ENCODE data around the gene TAF15. TPM values are rescaled to one million over a fixed set of nuclear protein-coding genes. Genes with fewer than 3 reads are reported as not detected.

The TAF15 gene
- total and polyA plus RNA-seq, 2 of the 13 experiments (the other 11 are each of a cell fraction or from before 2014, with no cell fraction given): 25.2 to 26.5 TPM

DNA sequence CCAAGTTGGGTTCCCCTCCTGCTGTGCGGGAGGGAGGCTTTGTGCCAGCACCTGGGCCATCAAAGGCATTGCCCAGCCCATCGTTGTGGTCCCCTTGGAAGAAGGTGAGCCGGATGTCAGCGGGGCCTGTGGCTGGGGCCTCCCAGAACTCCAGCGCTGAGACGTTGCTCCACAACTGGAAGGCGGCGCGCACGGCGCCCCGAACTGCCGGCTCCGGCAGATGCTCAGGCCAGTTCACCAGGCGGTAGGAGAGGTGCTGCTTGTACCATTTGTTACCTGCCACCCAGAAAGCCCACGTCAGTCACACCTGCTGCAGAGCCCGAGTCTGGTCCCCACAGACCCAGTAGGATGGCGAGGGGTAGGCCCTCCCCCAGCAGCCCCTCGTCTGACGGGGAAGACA, 36.2 kb upstream of the TAF15 start (continued):
- TF ChIP-seq, protein P1, sequence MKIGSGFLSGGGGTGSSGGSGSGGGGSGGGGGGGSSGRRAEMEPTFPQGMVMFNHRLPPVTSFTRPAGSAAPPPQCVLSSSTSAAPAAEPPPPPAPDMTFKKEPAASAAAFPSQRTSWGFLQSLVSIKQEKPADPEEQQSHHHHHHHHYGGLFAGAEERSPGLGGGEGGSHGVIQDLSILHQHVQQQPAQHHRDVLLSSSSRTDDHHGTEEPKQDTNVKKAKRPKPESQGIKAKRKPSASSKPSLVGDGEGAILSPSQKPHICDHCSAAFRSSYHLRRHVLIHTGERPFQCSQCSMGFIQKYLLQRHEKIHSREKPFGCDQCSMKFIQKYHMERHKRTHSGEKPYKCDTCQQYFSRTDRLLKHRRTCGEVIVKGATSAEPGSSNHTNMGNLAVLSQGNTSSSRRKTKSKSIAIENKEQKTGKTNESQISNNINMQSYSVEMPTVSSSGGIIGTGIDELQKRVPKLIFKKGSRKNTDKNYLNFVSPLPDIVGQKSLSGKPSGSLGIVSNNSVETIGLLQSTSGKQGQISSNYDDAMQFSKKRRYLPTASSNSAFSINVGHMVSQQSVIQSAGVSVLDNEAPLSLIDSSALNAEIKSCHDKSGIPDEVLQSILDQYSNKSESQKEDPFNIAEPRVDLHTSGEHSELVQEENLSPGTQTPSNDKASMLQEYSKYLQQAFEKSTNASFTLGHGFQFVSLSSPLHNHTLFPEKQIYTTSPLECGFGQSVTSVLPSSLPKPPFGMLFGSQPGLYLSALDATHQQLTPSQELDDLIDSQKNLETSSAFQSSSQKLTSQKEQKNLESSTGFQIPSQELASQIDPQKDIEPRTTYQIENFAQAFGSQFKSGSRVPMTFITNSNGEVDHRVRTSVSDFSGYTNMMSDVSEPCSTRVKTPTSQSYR (CRISPR knock-in tag; IDR thresholded peaks at IDR 0.05; ENCODE audit: borderline replicate concordance): no peak
- TF ChIP-seq HOXD1 (CRISPR knock-in tag; IDR thresholded peaks at IDR 0.05) (no peak), ZNF564 (CRISPR knock-in tag; IDR thresholded peaks at IDR 0.05) (no peak)

DNA sequence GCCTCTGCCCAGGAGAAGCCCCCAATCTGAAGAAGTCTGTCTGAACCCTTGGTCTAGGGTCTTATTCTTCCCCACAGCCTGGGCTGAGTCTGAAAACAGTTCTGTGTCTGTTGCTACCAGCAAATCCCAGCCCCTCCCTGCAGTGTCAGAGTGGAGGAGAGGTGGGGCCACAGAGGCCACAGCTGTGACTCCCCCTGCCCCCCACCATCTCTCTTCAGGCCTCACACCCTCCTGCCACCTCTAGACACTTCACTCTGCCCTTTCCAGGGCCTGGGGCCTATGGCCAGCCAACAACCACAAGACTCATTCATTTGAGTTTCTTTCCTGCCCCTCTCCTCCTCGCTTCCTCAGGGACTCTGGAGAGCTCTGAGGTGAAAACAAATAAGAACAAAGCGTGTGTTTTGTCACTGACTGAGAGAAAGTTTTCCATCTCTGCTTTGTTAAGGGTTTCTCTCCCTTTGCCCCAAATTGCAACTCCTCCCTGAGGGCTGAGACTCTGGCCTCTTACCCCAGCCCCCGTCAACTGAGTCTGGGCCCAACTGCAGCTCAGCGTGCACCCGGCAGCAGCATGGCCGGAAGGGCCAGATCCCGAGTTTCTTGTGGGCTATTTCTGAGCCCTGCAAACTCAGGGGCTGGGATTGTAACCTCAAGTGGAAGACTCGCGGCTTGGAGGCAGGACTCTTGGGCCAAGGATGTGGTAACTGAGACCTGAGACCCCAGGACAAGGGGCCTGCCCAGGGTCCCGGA, 35.4 kb upstream of the TAF15 start:
- H3K4me2 ChIP-seq (ENCODE audit: low read depth, low read length): no peak overlapping the region
- FAIRE-seq: no peak
- BruUV-seq (replicated peaks): no TSS peak
- TF ChIP-seq KAT2B (IDR thresholded peaks at IDR 0.05; ENCODE audit: borderline replicate concordance, low read depth, low read length) (no peak), SIN3A (IDR thresholded peaks at IDR 0.05; ENCODE audit: borderline replicate concordance, low read depth, low read length) (no peak), SATB2 (CRISPR knock-in tag; IDR thresholded peaks at IDR 0.05) (no peak), ESRRA (CRISPR knock-in tag; IDR thresholded peaks at IDR 0.05; ENCODE audit: low read depth) (no peak), RARA (CRISPR knock-in tag; IDR thresholded peaks at IDR 0.05) (no peak), SCMH1 (CRISPR knock-in tag; IDR thresholded peaks at IDR 0.05; ENCODE audit: borderline replicate concordance) (no peak), RFX1 (IDR thresholded peaks at IDR 0.05) (no peak), ZFP36 (IDR thresholded peaks at IDR 0.05; ENCODE audit: borderline replicate concordance, low read depth, low read length, partially characterized antibody) (no peak), PCBP2 (optimal IDR thresholded peaks at IDR 0.05; ENCODE audit: low read depth, low read length, poor library complexity, severe bottlenecking) (no peak), PRMT3 (CRISPR knock-in tag; IDR thresholded peaks at IDR 0.05; ENCODE audit: borderline replicate concordance, low read depth) (no peak), TOPORS (CRISPR knock-in tag; IDR thresholded peaks at IDR 0.05) (no peak)
- TF ChIP-seq, protein P2, sequence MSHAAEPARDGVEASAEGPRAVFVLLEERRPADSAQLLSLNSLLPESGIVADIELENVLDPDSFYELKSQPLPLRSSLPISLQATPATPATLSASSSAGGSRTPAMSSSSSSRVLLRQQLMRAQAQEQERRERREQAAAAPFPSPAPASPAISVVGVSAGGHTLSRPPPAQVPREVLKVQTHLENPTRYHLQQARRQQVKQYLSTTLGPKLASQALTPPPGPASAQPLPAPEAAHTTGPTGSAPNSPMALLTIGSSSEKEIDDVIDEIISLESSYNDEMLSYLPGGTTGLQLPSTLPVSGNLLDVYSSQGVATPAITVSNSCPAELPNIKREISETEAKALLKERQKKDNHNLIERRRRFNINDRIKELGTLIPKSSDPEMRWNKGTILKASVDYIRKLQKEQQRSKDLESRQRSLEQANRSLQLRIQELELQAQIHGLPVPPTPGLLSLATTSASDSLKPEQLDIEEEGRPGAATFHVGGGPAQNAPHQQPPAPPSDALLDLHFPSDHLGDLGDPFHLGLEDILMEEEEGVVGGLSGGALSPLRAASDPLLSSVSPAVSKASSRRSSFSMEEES (CRISPR knock-in tag; IDR thresholded peaks at IDR 0.05): no peak
- TF ChIP-seq, protein P3, sequence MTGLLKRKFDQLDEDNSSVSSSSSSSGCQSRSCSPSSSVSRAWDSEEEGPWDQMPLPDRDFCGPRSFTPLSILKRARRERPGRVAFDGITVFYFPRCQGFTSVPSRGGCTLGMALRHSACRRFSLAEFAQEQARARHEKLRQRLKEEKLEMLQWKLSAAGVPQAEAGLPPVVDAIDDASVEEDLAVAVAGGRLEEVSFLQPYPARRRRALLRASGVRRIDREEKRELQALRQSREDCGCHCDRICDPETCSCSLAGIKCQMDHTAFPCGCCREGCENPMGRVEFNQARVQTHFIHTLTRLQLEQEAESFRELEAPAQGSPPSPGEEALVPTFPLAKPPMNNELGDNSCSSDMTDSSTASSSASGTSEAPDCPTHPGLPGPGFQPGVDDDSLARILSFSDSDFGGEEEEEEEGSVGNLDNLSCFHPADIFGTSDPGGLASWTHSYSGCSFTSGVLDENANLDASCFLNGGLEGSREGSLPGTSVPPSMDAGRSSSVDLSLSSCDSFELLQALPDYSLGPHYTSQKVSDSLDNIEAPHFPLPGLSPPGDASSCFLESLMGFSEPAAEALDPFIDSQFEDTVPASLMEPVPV (CRISPR knock-in tag; IDR thresholded peaks at IDR 0.05): no peak

More for the DNA sequence above, 35.4 kb upstream of the TAF15 start:
- CTCF ChIA-PET (ENCODE audit: low intra/inter-chr PET ratio, low total read pairs): no interaction called here
- Histone ChIP-seq H3K9ac (ENCODE audit: insufficient read depth, low read depth, low read length) (no peak overlapping the region), H3K4me3 (replicated peaks in 1 of 3; ENCODE audit: insufficient read depth in 1 of 3, low read depth in 2 of 3, low read length in 3 of 3) (no peak overlapping the region), H3K27me3 (ENCODE audit: control insufficient read depth in 1 of 2, insufficient read depth in 2 of 2, low read length in 2 of 2) (peaks cover 1 to 51% of the 10 kb centered on the region in 2 experiments; a peak in 3 of 5 replicates), H3K79me2 (ENCODE audit: insufficient read depth, low read length) (no peaks in the 10 kb centered on the region), H3K27ac (ENCODE audit: extremely low read length, insufficient read depth, low read length) (no peak overlapping the region), H4K20me1 (ENCODE audit: insufficient read depth, low read length) (no peaks in the 10 kb centered on the region), H2AFZ (ENCODE audit: low read length) (no peak overlapping the region), H3K4me1 (ENCODE audit: insufficient read depth, low read length) (no peaks in the 10 kb centered on the region), H3K36me3 (replicated peaks in 1 of 2; ENCODE audit: control insufficient read depth in 1 of 2, insufficient read depth in 2 of 2, low read length in 2 of 2) (no peaks in the 10 kb centered on the region), H3K9me3 (ENCODE audit: low read length) (no peaks in the 10 kb centered on the region)
- ATAC-seq: peak; percentile 30
- 10% methylated on average over 3 of the region's 10 CpGs for WGBS (ENCODE audit: low lambda C conversion rate)
- in situ Hi-C loops (cut with HindIII; ENCODE audit: extremely low pct_ligation_motif_present, low pct_unique_long_range_greater_than_20kb) (no loop called here), intact Hi-C loops (cut with micrococcal nuclease; ENCODE audit: unreplicated experiment) (no loop called here)
- POLR2A ChIA-PET: no interaction called here
- DNase-seq (ENCODE audit: low spot score): no peak

Measured in HepG2 (cell line).